HepG2 (cell line): ENCODE measurements around the gene RNU11. TPM values are rescaled to one million over a fixed set of nuclear protein-coding genes. Genes with fewer than 3 reads are reported as not detected.

ENCODE experiments used
- ATF7-NPFF ChIP-seq: sonication (generic); formaldehyde crosslinking; IDR thresholded peaks from 2 replicates; pipeline ENCODE4 v1.8.1; 2023; ENCODE audit warnings: mild to moderate bottlenecking, low read depth, missing genetic modification reagents, moderate library complexity
- GABPB1 ChIP-seq: IDR thresholded peaks from 2 replicates; pipeline ENCODE4 v1.6.1; 2016; ENCODE audit warnings: mild to moderate bottlenecking, missing genetic modification reagents, moderate library complexity, missing compliant biosample characterization
- MYC ChIP-seq: sonication (generic); formaldehyde crosslinking; IDR thresholded peaks from 2 replicates; pipeline ENCODE4 v1.9.0; 2021; ENCODE audit warnings: missing genetic modification reagents, borderline replicate concordance
- RFX1 ChIP-seq: fragments of 450-650 bp; IDR thresholded peaks from 2 replicates; pipeline ENCODE4 v1.6.1; 2017
- SMAD3 ChIP-seq: sonication (generic); formaldehyde crosslinking; IDR thresholded peaks from 2 replicates; pipeline ENCODE4 v1.4.0; 2020; ENCODE audit warnings: missing genetic modification reagents
- SMYD3 ChIP-seq: sonication (generic); formaldehyde crosslinking; IDR thresholded peaks from 2 replicates; pipeline ENCODE4 v1.8.1; 2023; ENCODE audit warnings: mild to moderate bottlenecking, missing genetic modification reagents
- STAT5B ChIP-seq: sonication (generic); formaldehyde crosslinking; IDR thresholded peaks from 2 replicates; pipeline ENCODE4 v1.4.0; 2020; ENCODE audit warnings: missing genetic modification reagents
- TFE3 ChIP-seq: IDR thresholded peaks from 2 replicates; pipeline ENCODE4 v1.6.1; 2016
- ZBTB39 ChIP-seq: sonication (generic); formaldehyde crosslinking; IDR thresholded peaks from 2 replicates; pipeline ENCODE4 v1.5.0; 2020; ENCODE audit warnings: missing genetic modification reagents
- ZBTB49 ChIP-seq: sonication (generic); formaldehyde crosslinking; IDR thresholded peaks from 2 replicates; pipeline ENCODE4 v1.4.0; 2020; ENCODE audit warnings: missing genetic modification reagents, borderline replicate concordance
- ZKSCAN5 ChIP-seq: sonication (generic); formaldehyde crosslinking; IDR thresholded peaks from 2 replicates; pipeline ENCODE4 v1.5.1; 2020; ENCODE audit warnings: mild to moderate bottlenecking, missing genetic modification reagents
- ZNF382 ChIP-seq: sonication (generic); formaldehyde crosslinking; IDR thresholded peaks from 2 replicates; pipeline ENCODE4 v1.5.0; 2020; ENCODE audit warnings: missing genetic modification reagents, mild to moderate bottlenecking, borderline replicate concordance
- ZNF441 ChIP-seq: sonication (generic); formaldehyde crosslinking; IDR thresholded peaks from 2 replicates; pipeline ENCODE4 v1.7.0; 2021; ENCODE audit warnings: missing genetic modification reagents, borderline replicate concordance
- ZNF790 ChIP-seq: sonication (generic); formaldehyde crosslinking; IDR thresholded peaks from 2 replicates; pipeline ENCODE4 v1.8.0; 2022; ENCODE audit warnings: missing genetic modification reagents, mild to moderate bottlenecking, borderline replicate concordance
- polyA plus RNA-seq, 8 experiments: library from polyadenylated mRNA; depleted of rRNA in 3 of 8; stranded (reverse) in 7 of 8; unstranded in 1 of 8; fragments of >200 nt; fragmentation: Illumina TruSeq in 4 of 8; extraction: Trizol in 4 of 8; gene quantifications; 2 replicates each; pipeline versions ENCODE4 v1.2.1 to v1.2.3, GENCODE V29; 2011 to 2016; ENCODE audit warnings: low read depth in 4 of 8, missing spikeins in 1 of 8, mixed read lengths in 1 of 8; ENCODE audit not compliant: insufficient read depth in 1 of 8
- total RNA-seq, 5 experiments: library from RNA; depleted of rRNA; stranded (reverse); fragments of >200 nt; fragmentation: Illumina TruSeq; extraction: Trizol; gene quantifications; 2 replicates each; pipeline ENCODE4 v1.2.3, GENCODE V29; 2016; ENCODE audit warnings: low read depth in 1 of 5
- TF ChIP-seq, protein P1 (sequence below): sonication (generic); formaldehyde crosslinking; IDR thresholded peaks from 2 replicates; pipeline ENCODE4 v1.4.0; 2020; ENCODE audit warnings: missing genetic modification reagents, borderline replicate concordance
- TF ChIP-seq, protein P2 (sequence below): sonication (generic); formaldehyde crosslinking; IDR thresholded peaks from 2 replicates; pipeline ENCODE4 v1.4.0; 2020; ENCODE audit warnings: missing genetic modification reagents
- TF ChIP-seq, protein P3 (sequence below): sonication (generic); formaldehyde crosslinking; IDR thresholded peaks from 2 replicates; pipeline ENCODE4 v1.4.0; 2020; ENCODE audit warnings: mild to moderate bottlenecking, missing genetic modification reagents

Gene RNU11
- total and polyA plus RNA-seq, 2 of the 13 experiments (the other 11 are each of a cell fraction or from before 2014, with no cell fraction given) = not detected

GRCh38 chr1:28668191-28668955 is 20.0 kb downstream of the RNU11 start, which contains the start of gene GMEB1 (continued):
- TF ChIP-seq TFE3 (CRISPR knock-in tag) (no peak), ZNF382 (CRISPR knock-in tag) (no peak), ZNF441 (peak; percentile 23; the same call in 1 of the 2 replicates), MYC (CRISPR knock-in tag) (no peak), ZBTB39 (no peak), SMYD3 (CRISPR knock-in tag) (no peak), ZNF790 (0 out of 2 replicates have a peak, but pooled peaks have one; percentile 6), STAT5B (CRISPR knock-in tag) (no peak), ZBTB49 (CRISPR knock-in tag) (no peak), RFX1 (no peak), ZKSCAN5 (CRISPR knock-in tag) (peak; percentile 92), SMAD3 (CRISPR knock-in tag) (0 out of 2 replicates have a peak, but pooled peaks have one; percentile 28), ATF7-NPFF (no peak), GABPB1 (CRISPR knock-in tag) (peak; percentile 89)
- TF ChIP-seq, protein P1, sequence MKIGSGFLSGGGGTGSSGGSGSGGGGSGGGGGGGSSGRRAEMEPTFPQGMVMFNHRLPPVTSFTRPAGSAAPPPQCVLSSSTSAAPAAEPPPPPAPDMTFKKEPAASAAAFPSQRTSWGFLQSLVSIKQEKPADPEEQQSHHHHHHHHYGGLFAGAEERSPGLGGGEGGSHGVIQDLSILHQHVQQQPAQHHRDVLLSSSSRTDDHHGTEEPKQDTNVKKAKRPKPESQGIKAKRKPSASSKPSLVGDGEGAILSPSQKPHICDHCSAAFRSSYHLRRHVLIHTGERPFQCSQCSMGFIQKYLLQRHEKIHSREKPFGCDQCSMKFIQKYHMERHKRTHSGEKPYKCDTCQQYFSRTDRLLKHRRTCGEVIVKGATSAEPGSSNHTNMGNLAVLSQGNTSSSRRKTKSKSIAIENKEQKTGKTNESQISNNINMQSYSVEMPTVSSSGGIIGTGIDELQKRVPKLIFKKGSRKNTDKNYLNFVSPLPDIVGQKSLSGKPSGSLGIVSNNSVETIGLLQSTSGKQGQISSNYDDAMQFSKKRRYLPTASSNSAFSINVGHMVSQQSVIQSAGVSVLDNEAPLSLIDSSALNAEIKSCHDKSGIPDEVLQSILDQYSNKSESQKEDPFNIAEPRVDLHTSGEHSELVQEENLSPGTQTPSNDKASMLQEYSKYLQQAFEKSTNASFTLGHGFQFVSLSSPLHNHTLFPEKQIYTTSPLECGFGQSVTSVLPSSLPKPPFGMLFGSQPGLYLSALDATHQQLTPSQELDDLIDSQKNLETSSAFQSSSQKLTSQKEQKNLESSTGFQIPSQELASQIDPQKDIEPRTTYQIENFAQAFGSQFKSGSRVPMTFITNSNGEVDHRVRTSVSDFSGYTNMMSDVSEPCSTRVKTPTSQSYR = peak; percentile 75
- TF ChIP-seq, protein P2, sequence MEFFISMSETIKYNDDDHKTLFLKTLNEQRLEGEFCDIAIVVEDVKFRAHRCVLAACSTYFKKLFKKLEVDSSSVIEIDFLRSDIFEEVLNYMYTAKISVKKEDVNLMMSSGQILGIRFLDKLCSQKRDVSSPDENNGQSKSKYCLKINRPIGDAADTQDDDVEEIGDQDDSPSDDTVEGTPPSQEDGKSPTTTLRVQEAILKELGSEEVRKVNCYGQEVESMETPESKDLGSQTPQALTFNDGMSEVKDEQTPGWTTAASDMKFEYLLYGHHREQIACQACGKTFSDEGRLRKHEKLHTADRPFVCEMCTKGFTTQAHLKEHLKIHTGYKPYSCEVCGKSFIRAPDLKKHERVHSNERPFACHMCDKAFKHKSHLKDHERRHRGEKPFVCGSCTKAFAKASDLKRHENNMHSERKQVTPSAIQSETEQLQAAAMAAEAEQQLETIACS (CRISPR knock-in tag) = no peak
- TF ChIP-seq, protein P3, sequence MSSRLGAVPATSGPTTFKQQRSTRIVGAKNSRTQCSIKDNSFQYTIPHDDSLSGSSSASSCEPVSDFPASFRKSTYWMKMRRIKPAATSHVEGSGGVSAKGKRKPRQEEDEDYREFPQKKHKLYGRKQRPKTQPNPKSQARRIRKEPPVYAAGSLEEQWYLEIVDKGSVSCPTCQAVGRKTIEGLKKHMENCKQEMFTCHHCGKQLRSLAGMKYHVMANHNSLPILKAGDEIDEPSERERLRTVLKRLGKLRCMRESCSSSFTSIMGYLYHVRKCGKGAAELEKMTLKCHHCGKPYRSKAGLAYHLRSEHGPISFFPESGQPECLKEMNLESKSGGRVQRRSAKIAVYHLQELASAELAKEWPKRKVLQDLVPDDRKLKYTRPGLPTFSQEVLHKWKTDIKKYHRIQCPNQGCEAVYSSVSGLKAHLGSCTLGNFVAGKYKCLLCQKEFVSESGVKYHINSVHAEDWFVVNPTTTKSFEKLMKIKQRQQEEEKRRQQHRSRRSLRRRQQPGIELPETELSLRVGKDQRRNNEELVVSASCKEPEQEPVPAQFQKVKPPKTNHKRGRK = no peak
